Loucy (cell line): Measurements from ENCODE around the gene HIC1.

Experiments used
- EZH2phosphoT487 ChIP-seq: fragments of 200-600 bp; IDR thresholded peaks from 2 replicates; pipeline ENCODE4 v1.6.1; 2018; ENCODE audit warnings: antibody characterized with exemption, mild to moderate bottlenecking, moderate library complexity, borderline replicate concordance
- TF ChIP-seq, protein P1 (sequence below): fragments of 200-600 bp; sonication (generic); conservative IDR thresholded peaks from 2 replicates; pipeline ENCODE4 v1.5.1; 2014; ENCODE audit warnings: mild to moderate bottlenecking, antibody characterized with exemption, low read length

DNA sequence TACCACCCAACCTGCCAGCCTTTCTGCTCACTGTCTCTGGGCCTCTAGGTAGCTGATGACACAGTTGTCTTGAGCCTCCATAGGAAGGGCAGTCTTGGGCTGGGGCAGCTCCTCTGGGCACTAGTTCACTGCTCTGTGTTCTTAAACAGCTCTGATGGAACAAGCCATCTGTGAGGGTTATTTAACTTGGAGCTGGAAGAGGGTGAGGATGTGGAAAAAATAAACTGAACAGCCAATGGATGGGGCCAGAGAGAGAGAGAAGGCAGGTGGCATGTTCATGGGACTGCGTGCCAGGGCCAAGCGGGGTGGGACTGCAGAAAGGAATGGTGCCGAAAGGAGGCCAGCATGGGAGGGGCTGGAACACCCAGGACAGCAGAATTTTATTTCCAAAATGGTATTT is 52.6 kb downstream of the HIC1 start:
- TF ChIP-seq, protein P1, sequence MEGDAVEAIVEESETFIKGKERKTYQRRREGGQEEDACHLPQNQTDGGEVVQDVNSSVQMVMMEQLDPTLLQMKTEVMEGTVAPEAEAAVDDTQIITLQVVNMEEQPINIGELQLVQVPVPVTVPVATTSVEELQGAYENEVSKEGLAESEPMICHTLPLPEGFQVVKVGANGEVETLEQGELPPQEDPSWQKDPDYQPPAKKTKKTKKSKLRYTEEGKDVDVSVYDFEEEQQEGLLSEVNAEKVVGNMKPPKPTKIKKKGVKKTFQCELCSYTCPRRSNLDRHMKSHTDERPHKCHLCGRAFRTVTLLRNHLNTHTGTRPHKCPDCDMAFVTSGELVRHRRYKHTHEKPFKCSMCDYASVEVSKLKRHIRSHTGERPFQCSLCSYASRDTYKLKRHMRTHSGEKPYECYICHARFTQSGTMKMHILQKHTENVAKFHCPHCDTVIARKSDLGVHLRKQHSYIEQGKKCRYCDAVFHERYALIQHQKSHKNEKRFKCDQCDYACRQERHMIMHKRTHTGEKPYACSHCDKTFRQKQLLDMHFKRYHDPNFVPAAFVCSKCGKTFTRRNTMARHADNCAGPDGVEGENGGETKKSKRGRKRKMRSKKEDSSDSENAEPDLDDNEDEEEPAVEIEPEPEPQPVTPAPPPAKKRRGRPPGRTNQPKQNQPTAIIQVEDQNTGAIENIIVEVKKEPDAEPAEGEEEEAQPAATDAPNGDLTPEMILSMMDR: no peak
- no peak for TF ChIP-seq EZH2phosphoT487
